ENCODE measurements around the gene IL15RA. TPM values are rescaled to one million over a fixed set of nuclear protein-coding genes. Genes with fewer than 3 reads are reported as not detected.

The IL15RA gene
- total and polyA plus RNA-seq, 10 of the 15 experiments (the other 5 are each of a cell fraction or from before 2014, with no cell fraction given), result 2.0 to 14.8 (median 12.1) TPM

GRCh38 chr10:5904227-5904626, 73.1 kb downstream of the IL15RA start (continued):
- TF ChIP-seq WRNIP1 (IDR thresholded peaks at IDR 0.05; ENCODE audit: borderline replicate concordance, low read depth, low read length), result no peak

DNA sequence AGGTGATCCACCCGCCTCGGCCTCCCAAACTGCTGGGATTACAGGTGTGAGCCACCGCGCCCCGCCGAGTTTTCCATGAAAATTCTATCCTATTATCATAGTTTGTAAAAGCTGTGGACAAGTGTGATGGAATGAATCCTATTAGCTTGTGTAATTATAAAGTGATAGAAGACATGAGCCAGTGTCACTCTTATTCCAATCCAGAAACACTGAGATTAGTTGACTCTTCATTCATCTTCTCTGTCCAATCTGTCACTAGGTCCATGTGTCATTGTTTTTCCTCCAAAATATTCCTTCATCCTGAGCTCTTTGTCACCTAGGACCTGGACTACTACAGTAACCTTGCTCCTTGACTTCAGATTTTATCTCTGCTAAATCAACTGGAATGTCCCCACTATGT, 73.8 kb downstream of the IL15RA start:
- peak overlapping the region; percentile 91 for H3K27ac ChIP-seq (ENCODE audit: control insufficient read depth, insufficient read depth)
- peaks cover 18% of the 10 kb centered on the region for H3K4me1 ChIP-seq (ENCODE audit: control insufficient read depth, insufficient read depth, low read length)
- DNase-seq (ENCODE audit: low read depth, low spot score) (no peak), FAIRE-seq (no peak), ATAC-seq (no peak)
- H4K20me1 ChIP-seq (ENCODE audit: control insufficient read depth, insufficient read depth), result no peaks in the 10 kb centered on the region
- no peaks in the 10 kb centered on the region for H3K27me3 ChIP-seq (replicated peaks in 1 of 2; ENCODE audit: control insufficient read depth in 2 of 2, insufficient read depth in 2 of 2, low read length in 1 of 2)
- peak overlapping the region; percentile 66; the same call in 1 of the 2 replicates for H3K4me2 ChIP-seq (ENCODE audit: control insufficient read depth, insufficient read depth)
- ChIA-PET POLR2A (interaction anchor here (0.5 to 1.4 kb wide), 5 partner anchors 13 to 132 kb away, joined by 3 to 4 read pairs (median 3); partner anchors contain the start of genes ANKRD16 and FBH1), SMC1A (ENCODE audit: uncharacterized antibody, unreplicated experiment) (interaction anchor here (0.9 to 3.1 kb wide), 7 partner anchors 9 to 86 kb away, joined by 3 to 14 read pairs (median 4); partner anchors contain the start of genes ANKRD16 and FBH1), CTCF (interaction anchor here (0.6 to 1.8 kb wide), 3 partner anchors 13 to 110 kb away, joined by 3 to 5 read pairs (median 5); no protein-coding TSS in a partner anchor), RAD21 (ENCODE audit: unreplicated experiment) (interaction anchor here (0.6 to 2.9 kb wide), 6 partner anchors 9 to 193 kb away, joined by 3 to 10 read pairs (median 3); partner anchors contain the start of genes ANKRD16 and FBH1)
- intact Hi-C loops (cut with micrococcal nuclease; ENCODE audit: unreplicated experiment) (no loop called here), in situ Hi-C loops (cut with MboI) (no loop called here)
- peaks cover 3% of the 10 kb centered on the region for H3K79me2 ChIP-seq (ENCODE audit: control insufficient read depth, insufficient read depth, low read length)
- H3K4me3 ChIP-seq, result peak overlapping the region; percentile 39; the same call in 1 of the 2 replicates
- no TSS peak for BruUV-seq (replicated peaks)
- WGBS (ENCODE audit: insufficient coverage, insufficient replicate concordance, low lambda C conversion rate, missing lambda C conversion rate), result 98% methylated on average over 6 of the region's 6 CpGs
- no peak overlapping the region for H2AFZ ChIP-seq (ENCODE audit: control insufficient read depth, low read depth, low read length)
- peaks cover 4% of the 10 kb centered on the region; the same call in 2 of the 3 replicates for H3K9me3 ChIP-seq (replicated peaks; ENCODE audit: control insufficient read depth, insufficient read depth, low read length)
- H3K9ac ChIP-seq (ENCODE audit: control insufficient read depth, insufficient read depth, low read length), result peak overlapping the region; percentile 18; the same call in 1 of the 2 replicates
- peaks cover 4 to 6% of the 10 kb centered on the region in 2 experiments; a peak in 3 of 4 replicates for H3K36me3 ChIP-seq (ENCODE audit: control insufficient read depth in 2 of 2, insufficient read depth in 2 of 2, low read length in 1 of 2)
- TF ChIP-seq, protein P1, sequence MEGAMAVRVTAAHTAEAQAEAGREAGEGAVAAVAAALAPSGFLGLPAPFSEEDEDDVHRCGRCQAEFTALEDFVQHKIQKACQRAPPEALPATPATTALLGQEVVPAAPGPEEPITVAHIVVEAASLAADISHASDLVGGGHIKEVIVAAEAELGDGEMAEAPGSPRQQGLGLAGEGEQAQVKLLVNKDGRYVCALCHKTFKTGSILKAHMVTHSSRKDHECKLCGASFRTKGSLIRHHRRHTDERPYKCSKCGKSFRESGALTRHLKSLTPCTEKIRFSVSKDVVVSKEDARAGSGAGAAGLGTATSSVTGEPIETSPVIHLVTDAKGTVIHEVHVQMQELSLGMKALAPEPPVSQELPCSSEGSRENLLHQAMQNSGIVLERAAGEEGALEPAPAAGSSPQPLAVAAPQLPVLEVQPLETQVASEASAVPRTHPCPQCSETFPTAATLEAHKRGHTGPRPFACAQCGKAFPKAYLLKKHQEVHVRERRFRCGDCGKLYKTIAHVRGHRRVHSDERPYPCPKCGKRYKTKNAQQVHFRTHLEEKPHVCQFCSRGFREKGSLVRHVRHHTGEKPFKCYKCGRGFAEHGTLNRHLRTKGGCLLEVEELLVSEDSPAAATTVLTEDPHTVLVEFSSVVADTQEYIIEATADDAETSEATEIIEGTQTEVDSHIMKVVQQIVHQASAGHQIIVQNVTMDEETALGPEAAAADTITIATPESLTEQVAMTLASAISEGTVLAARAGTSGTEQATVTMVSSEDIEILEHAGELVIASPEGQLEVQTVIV (IDR thresholded peaks at IDR 0.05; ENCODE audit: borderline replicate concordance, partially characterized antibody), result no peak
- TF ChIP-seq CEBPB (IDR thresholded peaks at IDR 0.05; ENCODE audit: borderline replicate concordance in 1 of 2, low read depth in 2 of 2, low read length in 2 of 2) (no peak), MYC (IDR thresholded peaks at IDR 0.05; ENCODE audit: insufficient read depth, insufficient read length, insufficient replicate concordance, low read length, severe bottlenecking) (no peak), BCL11A (IDR thresholded peaks at IDR 0.05; ENCODE audit: low read depth, low read length) (no peak), SMC3 (IDR thresholded peaks at IDR 0.05; ENCODE audit: borderline replicate concordance, low read length) (no peak), ELK1 (IDR thresholded peaks at IDR 0.05; ENCODE audit: low read depth, low read length) (no peak), TAF1 (IDR thresholded peaks at IDR 0.05; ENCODE audit: borderline replicate concordance, low read depth, low read length) (no peak), RUNX3 (IDR thresholded peaks at IDR 0.05; ENCODE audit: low read length) (no peak), SREBF2 (IDR thresholded peaks at IDR 0.05; ENCODE audit: low read length) (no peak), MTA2 (IDR thresholded peaks at IDR 0.05; ENCODE audit: low read depth) (no peak), EZH2 (IDR thresholded peaks at IDR 0.05; ENCODE audit: borderline replicate concordance, control insufficient read depth, low read depth, low read length) (no peak), TCF7 (IDR thresholded peaks at IDR 0.05; ENCODE audit: borderline replicate concordance) (no peak), ZNF622 (IDR thresholded peaks at IDR 0.05) (no peak), HSF1 (IDR thresholded peaks at IDR 0.05; ENCODE audit: low read depth, low read length) (no peak)
- TF ChIP-seq, protein P2, sequence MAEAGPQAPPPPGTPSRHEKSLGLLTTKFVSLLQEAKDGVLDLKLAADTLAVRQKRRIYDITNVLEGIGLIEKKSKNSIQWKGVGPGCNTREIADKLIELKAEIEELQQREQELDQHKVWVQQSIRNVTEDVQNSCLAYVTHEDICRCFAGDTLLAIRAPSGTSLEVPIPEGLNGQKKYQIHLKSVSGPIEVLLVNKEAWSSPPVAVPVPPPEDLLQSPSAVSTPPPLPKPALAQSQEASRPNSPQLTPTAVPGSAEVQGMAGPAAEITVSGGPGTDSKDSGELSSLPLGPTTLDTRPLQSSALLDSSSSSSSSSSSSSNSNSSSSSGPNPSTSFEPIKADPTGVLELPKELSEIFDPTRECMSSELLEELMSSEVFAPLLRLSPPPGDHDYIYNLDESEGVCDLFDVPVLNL (IDR thresholded peaks at IDR 0.05; ENCODE audit: low read depth, low read length), result no peak

Measured in GM12878 (cell line).